HepG2 (cell line): ENCODE results near the gene TRAPPC12. TPM values are rescaled to one million over a fixed set of nuclear protein-coding genes. Genes with fewer than 3 reads are reported as not detected.

Source experiments
- ARNT2 ChIP-seq: sonication (generic); formaldehyde crosslinking; IDR thresholded peaks from 2 replicates; pipeline ENCODE4 v1.8.0; 2022; ENCODE audit warnings: mild to moderate bottlenecking, low read depth, missing genetic modification reagents, moderate library complexity
- DMTF1 ChIP-seq: sonication (generic); formaldehyde crosslinking; IDR thresholded peaks from 2 replicates; pipeline ENCODE4 v1.4.0; 2020; ENCODE audit warnings: mild to moderate bottlenecking, missing genetic modification reagents
- FOXP4 ChIP-seq: sonication (generic); formaldehyde crosslinking; IDR thresholded peaks from 2 replicates; pipeline ENCODE4 v1.4.0; 2020; ENCODE audit warnings: missing genetic modification reagents
- HNF4A ChIP-seq: sonication (generic); formaldehyde crosslinking; IDR thresholded peaks from 2 replicates; pipeline ENCODE4 v1.4.0; 2020; ENCODE audit warnings: missing genetic modification reagents
- IRF2 ChIP-seq: IDR thresholded peaks from 2 replicates; pipeline ENCODE4 v1.6.1; 2018; ENCODE audit warnings: missing genetic modification reagents, missing compliant biosample characterization
- KDM3A ChIP-seq: IDR thresholded peaks from 2 replicates; pipeline ENCODE4 v1.6.1; 2018; ENCODE audit warnings: low read depth, missing compliant biosample characterization
- MYC ChIP-seq: sonication (generic); formaldehyde crosslinking; IDR thresholded peaks from 2 replicates; pipeline ENCODE4 v1.9.0; 2021; ENCODE audit warnings: missing genetic modification reagents, borderline replicate concordance
- NONO ChIP-seq, 2 experiments: fragments of 450-650 bp in 1 of 2; sonication (generic) in 1 of 2; formaldehyde crosslinking in 1 of 2; IDR thresholded peaks in 1 of 2; conservative IDR thresholded peaks in 1 of 2; 2 replicates each; pipeline versions ENCODE4 v1.6.1 to v1.8.0; 2017 to 2022; ENCODE audit warnings: mild to moderate bottlenecking in 1 of 2, missing genetic modification reagents in 1 of 2, moderate library complexity in 1 of 2
- NR2F6 ChIP-seq, 2 experiments: IDR thresholded peaks; 2 replicates each; pipeline ENCODE4 v1.6.1; 2016; ENCODE audit warnings: antibody characterized with exemption in 1 of 2, mild to moderate bottlenecking in 1 of 2
- PITX1 ChIP-seq: sonication (generic); formaldehyde crosslinking; IDR thresholded peaks from 2 replicates; pipeline ENCODE4 v1.5.1; 2020; ENCODE audit warnings: mild to moderate bottlenecking, missing genetic modification reagents
- TOE1 ChIP-seq: sonication (generic); formaldehyde crosslinking; IDR thresholded peaks from 2 replicates; pipeline ENCODE4 v1.4.0; 2020; ENCODE audit warnings: mild to moderate bottlenecking, missing genetic modification reagents
- ZNF430 ChIP-seq: sonication (generic); formaldehyde crosslinking; IDR thresholded peaks from 2 replicates; pipeline ENCODE4 v1.9.0; 2021; ENCODE audit warnings: mild to moderate bottlenecking, missing genetic modification reagents
- ZNF589 ChIP-seq: sonication (generic); formaldehyde crosslinking; conservative IDR thresholded peaks from 2 replicates; pipeline ENCODE4 v1.8.0; 2022; ENCODE audit warnings: mild to moderate bottlenecking, moderate library complexity, missing genetic modification reagents
- ZNF687 ChIP-seq: sonication (generic); formaldehyde crosslinking; IDR thresholded peaks from 2 replicates; pipeline ENCODE4 v1.5.1; 2020; ENCODE audit warnings: mild to moderate bottlenecking, missing genetic modification reagents, moderate library complexity
- polyA plus RNA-seq, 8 experiments: library from polyadenylated mRNA; depleted of rRNA in 3 of 8; stranded (reverse) in 7 of 8; unstranded in 1 of 8; fragments of >200 nt; fragmentation: Illumina TruSeq in 4 of 8; extraction: Trizol in 4 of 8; gene quantifications; 2 replicates each; pipeline versions ENCODE4 v1.2.1 to v1.2.3, GENCODE V29; 2011 to 2016; ENCODE audit warnings: low read depth in 4 of 8, missing spikeins in 1 of 8, mixed read lengths in 1 of 8; ENCODE audit not compliant: insufficient read depth in 1 of 8
- total RNA-seq, 5 experiments: library from RNA; depleted of rRNA; stranded (reverse); fragments of >200 nt; fragmentation: Illumina TruSeq; extraction: Trizol; gene quantifications; 2 replicates each; pipeline ENCODE4 v1.2.3, GENCODE V29; 2016; ENCODE audit warnings: low read depth in 1 of 5
- TF ChIP-seq, protein P1 (sequence below): sonication (generic); formaldehyde crosslinking; IDR thresholded peaks from 2 replicates; pipeline ENCODE4 v1.4.0; 2020; ENCODE audit warnings: missing genetic modification reagents, mild to moderate bottlenecking, borderline replicate concordance
- TF ChIP-seq, protein P2 (sequence below): sonication (generic); formaldehyde crosslinking; IDR thresholded peaks from 2 replicates; pipeline ENCODE4 v1.4.0; 2020; ENCODE audit warnings: mild to moderate bottlenecking, missing genetic modification reagents

The TRAPPC12 gene
- total and polyA plus RNA-seq, 2 of the 13 experiments (the other 11 are each of a cell fraction or from before 2014, with no cell fraction given): 46.4 to 97.7 TPM

GRCh38 chr2:3476321-3476984, 97.0 kb downstream of the TRAPPC12 start (continued):
- 0 out of 2 replicates have a peak, but pooled peaks have one; percentile 29 for TF ChIP-seq FOXP4 (CRISPR knock-in tag)
- TF ChIP-seq, protein P1, sequence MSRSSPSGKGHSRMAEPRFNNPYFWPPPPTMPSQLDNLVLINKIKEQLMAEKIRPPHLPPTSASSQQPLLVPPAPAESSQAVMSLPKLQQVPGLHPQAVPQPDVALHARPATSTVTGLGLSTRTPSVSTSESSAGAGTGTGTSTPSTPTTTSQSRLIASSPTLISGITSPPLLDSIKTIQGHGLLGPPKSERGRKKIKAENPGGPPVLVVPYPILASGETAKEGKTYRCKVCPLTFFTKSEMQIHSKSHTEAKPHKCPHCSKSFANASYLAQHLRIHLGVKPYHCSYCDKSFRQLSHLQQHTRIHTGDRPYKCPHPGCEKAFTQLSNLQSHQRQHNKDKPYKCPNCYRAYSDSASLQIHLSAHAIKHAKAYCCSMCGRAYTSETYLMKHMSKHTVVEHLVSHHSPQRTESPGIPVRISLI (CRISPR knock-in tag): no peak
- 0 out of 2 replicates have a peak, but pooled peaks have one; percentile 42 for TF ChIP-seq PITX1 (CRISPR knock-in tag)
- TF ChIP-seq HNF4A (CRISPR knock-in tag): peak; percentile 52; the same call in 1 of the 2 replicates
- no peak for TF ChIP-seq NONO (IDR thresholded peaks at IDR 0.05)
- TF ChIP-seq NONO (CRISPR knock-in tag; conservative IDR thresholded peaks at IDR 0.05): peak; percentile 34; the same call in 1 of the 2 replicates
- TF ChIP-seq ZNF589 (CRISPR knock-in tag): no peak
- TF ChIP-seq ZNF430 (CRISPR knock-in tag): 0 out of 2 replicates have a peak, but pooled peaks have one; percentile 54
- TF ChIP-seq MYC: peak; percentile 34; the same call in 1 of the 2 replicates
- TF ChIP-seq ZNF687 (CRISPR knock-in tag): peak; percentile 42
- no peak for TF ChIP-seq DMTF1 (CRISPR knock-in tag)
- TF ChIP-seq ARNT2 (CRISPR knock-in tag): 0 out of 2 replicates have a peak, but pooled peaks have one; percentile 32
- TF ChIP-seq TOE1: no peak
- TF ChIP-seq NR2F6 (IDR thresholded peaks at IDR 0.05): no peak
- peak; percentile 18; the same call in 1 of the 2 replicates for TF ChIP-seq NR2F6 (CRISPR knock-in tag; IDR thresholded peaks at IDR 0.05)
- no peak for TF ChIP-seq KDM3A (CRISPR knock-in tag)
- TF ChIP-seq, protein P2, sequence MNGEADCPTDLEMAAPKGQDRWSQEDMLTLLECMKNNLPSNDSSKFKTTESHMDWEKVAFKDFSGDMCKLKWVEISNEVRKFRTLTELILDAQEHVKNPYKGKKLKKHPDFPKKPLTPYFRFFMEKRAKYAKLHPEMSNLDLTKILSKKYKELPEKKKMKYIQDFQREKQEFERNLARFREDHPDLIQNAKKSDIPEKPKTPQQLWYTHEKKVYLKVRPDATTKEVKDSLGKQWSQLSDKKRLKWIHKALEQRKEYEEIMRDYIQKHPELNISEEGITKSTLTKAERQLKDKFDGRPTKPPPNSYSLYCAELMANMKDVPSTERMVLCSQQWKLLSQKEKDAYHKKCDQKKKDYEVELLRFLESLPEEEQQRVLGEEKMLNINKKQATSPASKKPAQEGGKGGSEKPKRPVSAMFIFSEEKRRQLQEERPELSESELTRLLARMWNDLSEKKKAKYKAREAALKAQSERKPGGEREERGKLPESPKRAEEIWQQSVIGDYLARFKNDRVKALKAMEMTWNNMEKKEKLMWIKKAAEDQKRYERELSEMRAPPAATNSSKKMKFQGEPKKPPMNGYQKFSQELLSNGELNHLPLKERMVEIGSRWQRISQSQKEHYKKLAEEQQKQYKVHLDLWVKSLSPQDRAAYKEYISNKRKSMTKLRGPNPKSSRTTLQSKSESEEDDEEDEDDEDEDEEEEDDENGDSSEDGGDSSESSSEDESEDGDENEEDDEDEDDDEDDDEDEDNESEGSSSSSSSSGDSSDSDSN (CRISPR knock-in tag): peak; percentile 26; the same call in 1 of the 2 replicates
- no peak for TF ChIP-seq IRF2 (CRISPR knock-in tag)
